DND-41 (cell line): ENCODE results near the gene RAB6A.

Experiments used
- ATAC-seq: fragments of 200-7000 bp; cut with Tn5 transposase; 3 replicates; pipeline ENCODE4 v1.9.1; 2021; ENCODE audit warnings: low read depth; ENCODE audit not compliant: insufficient read depth
- DNase-seq: peaks from one replicate; pipeline ENCODE4 v3.0.0-alpha.2; 2020
- H2AFZ ChIP-seq: 2 replicates; pipeline ENCODE4 v1.6.0; 2012; ENCODE audit warnings: low read depth, low read length
- H3K27ac ChIP-seq: 2 replicates; pipeline ENCODE4 v1.5.1; 2012; ENCODE audit warnings: low read length, inconsistent platforms
- H3K27me3 ChIP-seq: fragments of 200-600 bp; sonication (generic); 2 replicates; pipeline ENCODE4 v1.6.0; 2012; ENCODE audit warnings: low read length, mild to moderate bottlenecking, inconsistent platforms; ENCODE audit not compliant: insufficient read depth, poor library complexity
- H3K36me3 ChIP-seq: 2 replicates; pipeline ENCODE4 v1.5.1; 2012; ENCODE audit warnings: low read length, inconsistent platforms; ENCODE audit not compliant: insufficient read depth
- H3K4me1 ChIP-seq: 2 replicates; pipeline ENCODE4 v1.5.1; 2012; ENCODE audit warnings: mild to moderate bottlenecking, low read length; ENCODE audit not compliant: insufficient read depth
- H3K4me2 ChIP-seq: 2 replicates; pipeline ENCODE4 v1.6.0; 2012; ENCODE audit warnings: mild to moderate bottlenecking, moderate library complexity, low read length, inconsistent platforms; ENCODE audit not compliant: insufficient read depth
- H3K4me3 ChIP-seq, 2 experiments: fragments of 200-600 bp in 1 of 2; shearing (Covaris generic) in 1 of 2; 2 replicates each; pipeline ENCODE4 v1.5.1; 2012 to 2016; ENCODE audit warnings: inconsistent platforms in 2 of 2, low read length in 2 of 2, mild to moderate bottlenecking in 2 of 2, low read depth in 1 of 2, moderate library complexity in 1 of 2
- H3K79me2 ChIP-seq: 2 replicates; pipeline ENCODE4 v1.6.0; 2012; ENCODE audit warnings: low read length, inconsistent platforms; ENCODE audit not compliant: insufficient read depth
- H3K9ac ChIP-seq: 2 replicates; pipeline ENCODE4 v1.6.0; 2012; ENCODE audit warnings: low read depth, mild to moderate bottlenecking, inconsistent platforms, low read length, moderate library complexity
- H3K9me3 ChIP-seq: 2 replicates; pipeline ENCODE4 v1.5.1; 2012; ENCODE audit warnings: low read length, moderate library complexity, mild to moderate bottlenecking, inconsistent platforms; ENCODE audit not compliant: insufficient read depth, severe bottlenecking
- H4K20me1 ChIP-seq: 2 replicates; pipeline ENCODE4 v1.6.0; 2012; ENCODE audit warnings: low read length; ENCODE audit not compliant: insufficient read depth
- CTCF ChIP-seq: IDR thresholded peaks from 2 replicates; pipeline ENCODE4 v1.5.1; 2012; ENCODE audit warnings: borderline replicate concordance, low read length, moderate library complexity, mild to moderate bottlenecking; ENCODE audit not compliant: poor library complexity, severe bottlenecking; ENCODE audit errors: extremely low read depth
- EZH2 ChIP-seq: IDR thresholded peaks from 3 replicates; pipeline ENCODE4 v1.6.1; 2012; ENCODE audit warnings: borderline replicate concordance, low read depth, mild to moderate bottlenecking, moderate library complexity, low read length, inconsistent platforms; ENCODE audit not compliant: severe bottlenecking

RAB6A gene

GRCh38 chr11:73784734-73785133, 23.9 kb upstream of the RAB6A start:
- ATAC-seq (no peak), DNase-seq (no peak)
- H3K9me3 ChIP-seq: no peaks in the 10 kb centered on the region
- H3K27me3 ChIP-seq: no peaks in the 10 kb centered on the region
- H2AFZ ChIP-seq: no peak overlapping the region
- peaks cover 60% of the 10 kb centered on the region for H3K4me1 ChIP-seq
- H3K9ac ChIP-seq: peak overlapping the region; percentile 11; the same call in 1 of the 2 replicates
- no peaks in the 10 kb centered on the region for H3K36me3 ChIP-seq
- H4K20me1 ChIP-seq: no peaks in the 10 kb centered on the region
- H3K4me3 ChIP-seq: no peak overlapping the region
- H3K79me2 ChIP-seq: peaks cover 30% of the 10 kb centered on the region
- H3K27ac ChIP-seq: peak overlapping the region; percentile 38; the same call in 1 of the 2 replicates
- TF ChIP-seq EZH2 (no peak), CTCF (no peak)
- H3K4me2 ChIP-seq: no peak overlapping the region

GRCh38 chr11:73784080-73784634, 23.3 kb upstream of the RAB6A start:
- Histone ChIP-seq H3K27ac (no peak overlapping the region; the same call in 1 of the 2 replicates), H3K4me2 (no peak overlapping the region), H3K4me3 (no peak overlapping the region), H3K4me1 (peaks cover 55% of the 10 kb centered on the region), H2AFZ (no peak overlapping the region), H3K36me3 (no peaks in the 10 kb centered on the region), H3K9ac (no peak overlapping the region), H3K9me3 (no peaks in the 10 kb centered on the region), H4K20me1 (no peaks in the 10 kb centered on the region), H3K79me2 (peaks cover 24% of the 10 kb centered on the region), H3K27me3 (no peaks in the 10 kb centered on the region)
- DNase-seq (peak; percentile 54), ATAC-seq (no peak)
- TF ChIP-seq EZH2 (no peak), CTCF (no peak)

- no peaks in the 10 kb centered on the region for H3K36me3 ChIP-seq
- H3K4me3 ChIP-seq: no peak overlapping the region
- H2AFZ ChIP-seq: no peak overlapping the region
- no peak overlapping the region for H3K4me2 ChIP-seq
- H4K20me1 ChIP-seq: no peaks in the 10 kb centered on the region
- ATAC-seq: no peak
- no peak overlapping the region; the same call in 1 of the 2 replicates for H3K27ac ChIP-seq
- peaks cover 54% of the 10 kb centered on the region for H3K4me1 ChIP-seq
- no peak overlapping the region for H3K9ac ChIP-seq
- TF ChIP-seq CTCF: no peak
- no peak for TF ChIP-seq EZH2
- DNase-seq: no peak
- peaks cover 18% of the 10 kb centered on the region for H3K79me2 ChIP-seq
- H3K9me3 ChIP-seq: no peaks in the 10 kb centered on the region
- H3K27me3 ChIP-seq: no peaks in the 10 kb centered on the region
Observed at GRCh38 chr11:73783483-73784020, 22.7 kb upstream of the RAB6A start.
